Esophagus squamous epithelium (tissue), 5 donors: ENCODE measurements around the gene BHLHE23. TPM values are rescaled to one million over a fixed set of nuclear protein-coding genes. Genes with fewer than 3 reads are reported as not detected.

ENCODE experiments used
- DNase-seq: peaks from one replicate; lab custom pipeline; 2025; lab: John Stamatoyannopoulos, UW
- H3K27ac ChIP-seq, 4 donors: fragments of 200-600 bp; sonication (generic); one replicate each; pipeline ENCODE4 v1.5.1; 2016 to 2019; ENCODE audit warnings: mild to moderate bottlenecking in 1 of 4
- H3K27me3 ChIP-seq, 4 donors: fragments of 200-600 bp; sonication (generic); 1 replicate in 3 of 4; 2 replicates in 1 of 4; pipeline versions ENCODE4 v1.5.1 to v1.6.0; 2017 to 2021; ENCODE audit warnings: antibody characterized with exemption in 1 of 4
- H3K36me3 ChIP-seq, 3 donors: fragments of 200-600 bp; sonication (generic); one replicate each; pipeline ENCODE4 v1.5.1; 2016 to 2019
- H3K4me1 ChIP-seq, 3 donors: fragments of 200-600 bp; sonication (generic); one replicate each; pipeline ENCODE4 v1.5.1; 2017 to 2019
- H3K4me3 ChIP-seq, 4 donors: fragments of 200-600 bp; sonication (generic); 1 replicate in 3 of 4; 2 replicates in 1 of 4; pipeline ENCODE4 v1.5.1; 2016 to 2019; ENCODE audit warnings: mild to moderate bottlenecking in 2 of 4, moderate library complexity in 1 of 4
- H3K9me3 ChIP-seq, 3 donors: fragments of 200-600 bp; sonication (generic); one replicate each; pipeline ENCODE4 v1.5.1; 2016 to 2019
- CTCF ChIP-seq, 6 experiments: fragments of 450-650 bp in 4 of 6; fragments of 200-600 bp in 2 of 6; sonication (generic) in 2 of 6; IDR thresholded peaks; one replicate each; pipeline ENCODE4 v1.5.1; 2016 to 2019; ENCODE audit warnings: antibody characterized with exemption in 6 of 6, mild to moderate bottlenecking in 4 of 6, moderate library complexity in 4 of 6
- POLR2A ChIP-seq, 4 donors: fragments of 450-650 bp; IDR thresholded peaks; one replicate each; pipeline ENCODE4 v1.6.1; 2017; ENCODE audit warnings: antibody characterized with exemption in 4 of 4, mild to moderate bottlenecking in 4 of 4, moderate library complexity in 3 of 4
- WGBS, 2 donors: methylation state at CpG; one replicate each; pipeline ENCODE4 v1.1.5; 2018; 5-methylcytosine and 5-hydroxymethylcytosine counted together
- intact Hi-C: fragments of 100-400 bp; cut with DNase I; formaldehyde crosslinking; loops from one replicate; pipeline ENCODE4 v1.15.0; 2022
- total RNA-seq, 4 donors: library from RNA; depleted of rRNA; stranded (reverse); fragments of >200 nt; gene quantifications; one replicate each; pipeline ENCODE4 v1.1.0, GENCODE V29; 2016
- donor health status: DM: yes; HTN: yes; CAD: no.

Gene BHLHE23
- total RNA-seq, 4 donors from 2014 or later = not detected

GRCh38 chr20:63047267-63047666 is 40.5 kb upstream of the BHLHE23 start:
- no peak for TF ChIP-seq CTCF (IDR thresholded peaks at IDR 0.05)
- Histone ChIP-seq H3K4me3 (no peak overlapping the region), H3K27ac (no peak overlapping the region), H3K4me1 (no peaks in the 10 kb centered on the region), H3K9me3 (no peaks in the 10 kb centered on the region), H3K36me3 (no peaks in the 10 kb centered on the region), H3K27me3 (peaks cover 0 to 68% (median 0%) of the 10 kb centered on the region in 4 donors)
- no peak for DNase-seq
- intact Hi-C loops = no loop called here
- 82 to 92% methylated on average over 10 of the region's 10 CpGs for WGBS, 2 donors

- no peaks in the 10 kb centered on the region for H3K4me1 ChIP-seq
- TF ChIP-seq POLR2A (IDR thresholded peaks at IDR 0.05) (no peak), CTCF (IDR thresholded peaks at IDR 0.05) (no peak)
- 63 to 72% methylated on average over 4 to 5 of the region's 9 CpGs for WGBS, 2 donors
- intact Hi-C loops = no loop called here
- H3K27me3 ChIP-seq = peaks cover 0 to 68% (median 0%) of the 10 kb centered on the region in 4 donors
- no peaks in the 10 kb centered on the region for H3K9me3 ChIP-seq
- no peak for DNase-seq
- no peak overlapping the region for H3K27ac ChIP-seq
- no peak overlapping the region for H3K4me3 ChIP-seq
- no peaks in the 10 kb centered on the region for H3K36me3 ChIP-seq
These were observed 40.1 kb upstream of the BHLHE23 start for GRCh38 chr20:63046841-63047240.

- H3K27me3 ChIP-seq = peaks cover 0 to 68% (median 0%) of the 10 kb centered on the region in 4 donors
- TF ChIP-seq POLR2A (IDR thresholded peaks at IDR 0.05) = no peak
- no peak for TF ChIP-seq CTCF (IDR thresholded peaks at IDR 0.05)
- DNase-seq = no peak
- no peaks in the 10 kb centered on the region for H3K4me1 ChIP-seq
- intact Hi-C loops = no loop called here
- no peaks in the 10 kb centered on the region for H3K9me3 ChIP-seq
- no peak overlapping the region for H3K27ac ChIP-seq
- no peaks in the 10 kb centered on the region for H3K36me3 ChIP-seq
- H3K4me3 ChIP-seq = no peak overlapping the region
- 51 to 63% methylated on average over 5 to 8 of the region's 12 CpGs for WGBS, 2 donors
These were observed 39.2 kb upstream of the BHLHE23 start for GRCh38 chr20:63045991-63046390.

- Histone ChIP-seq H3K27me3 (peaks cover 0 to 68% (median 0%) of the 10 kb centered on the region in 4 donors), H3K4me1 (no peaks in the 10 kb centered on the region), H3K36me3 (no peaks in the 10 kb centered on the region), H3K9me3 (no peaks in the 10 kb centered on the region), H3K4me3 (no peak overlapping the region), H3K27ac (no peak overlapping the region)
- TF ChIP-seq CTCF (IDR thresholded peaks at IDR 0.05) (no peak), POLR2A (IDR thresholded peaks at IDR 0.05) (no peak)
- WGBS, 2 donors = 50 to 52% methylated on average over 2 to 3 of the region's 14 CpGs
- DNase-seq = no peak
- intact Hi-C loops = no loop called here
These were observed 38.6 kb upstream of the BHLHE23 start for GRCh38 chr20:63045401-63045800.

- Histone ChIP-seq H3K4me3 (no peak overlapping the region), H3K9me3 (no peaks in the 10 kb centered on the region), H3K36me3 (no peaks in the 10 kb centered on the region), H3K4me1 (no peaks in the 10 kb centered on the region), H3K27ac (no peak overlapping the region), H3K27me3 (peaks cover 0 to 68% (median 0%) of the 10 kb centered on the region in 4 donors)
- no peak for DNase-seq
- no peak for TF ChIP-seq POLR2A (IDR thresholded peaks at IDR 0.05)
- no peak for TF ChIP-seq CTCF (IDR thresholded peaks at IDR 0.05)
- 56% methylated on average over 5 to 7 of the region's 16 CpGs for WGBS, 2 donors
- intact Hi-C loops = no loop called here
These were observed 37.8 kb upstream of the BHLHE23 start for GRCh38 chr20:63044605-63045004.
